Uterus (tissue), 2 donors: ENCODE measurements around the gene SPINDOC.

ENCODE experiments used
- CTCF ChIP-seq, 4 experiments: fragments of 200-600 bp in 2 of 4; fragments of 450-650 bp in 2 of 4; sonication (generic) in 2 of 4; IDR thresholded peaks; one replicate each; pipeline ENCODE4 v1.5.1; 2016 to 2019; ENCODE audit warnings: antibody characterized with exemption in 4 of 4, mild to moderate bottlenecking in 2 of 4, moderate library complexity in 1 of 4
- POLR2A ChIP-seq, 2 donors: fragments of 450-650 bp; IDR thresholded peaks; one replicate each; pipeline ENCODE4 v1.6.1; 2016; ENCODE audit warnings: antibody characterized with exemption in 2 of 2, mild to moderate bottlenecking in 1 of 2, moderate library complexity in 1 of 2

DNA sequence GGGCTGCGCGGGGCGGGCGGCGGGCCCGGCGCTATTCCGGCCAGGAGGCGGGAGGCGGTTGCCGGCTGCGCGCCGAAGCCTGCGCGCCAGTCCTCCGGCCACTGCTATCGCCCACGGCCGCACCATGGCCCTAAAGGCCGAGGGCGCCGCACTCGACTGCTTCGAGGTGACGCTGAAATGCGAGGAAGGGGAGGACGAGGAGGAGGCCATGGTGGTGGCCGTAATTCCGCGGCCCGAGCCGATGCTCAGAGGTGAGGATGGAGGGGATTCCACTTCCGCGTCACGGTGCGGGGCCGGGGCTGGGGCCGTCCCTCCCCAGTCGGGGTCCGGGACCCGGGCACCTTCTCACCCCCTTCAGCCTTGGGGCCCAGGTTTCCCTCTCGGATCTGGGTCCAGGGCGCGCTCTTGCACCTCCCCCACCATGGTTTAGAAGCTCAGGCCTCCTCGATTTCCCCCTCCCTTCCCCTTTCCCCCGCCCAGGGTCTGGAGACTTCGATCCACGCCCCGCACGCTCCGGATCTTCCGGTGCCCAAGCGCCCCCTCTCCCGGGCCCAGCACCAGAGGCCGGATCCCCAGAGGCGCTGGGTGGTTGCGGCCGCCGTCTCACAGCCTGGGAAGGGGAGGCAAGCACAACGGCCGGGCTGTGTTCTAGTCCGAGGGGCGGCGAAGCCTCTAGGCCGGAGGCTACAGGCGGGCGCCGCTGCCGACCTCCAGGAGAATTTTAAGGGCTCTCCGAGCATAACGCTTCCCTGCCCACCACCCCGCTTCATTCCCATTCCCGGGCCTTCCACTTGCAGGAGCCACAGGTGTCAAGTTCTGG is 517 bp downstream of the SPINDOC start:
- TF ChIP-seq CTCF (IDR thresholded peaks at IDR 0.05) = no peak
- no peak for TF ChIP-seq POLR2A (IDR thresholded peaks at IDR 0.05)
